Vagina (tissue), 2 donors: ENCODE measurements around the gene NFYB.

Experiments
- POLR2A ChIP-seq, 2 donors: fragments of 450-650 bp; IDR thresholded peaks; one replicate each; pipeline ENCODE4 v1.6.1; 2017; ENCODE audit warnings: antibody characterized with exemption in 2 of 2, mild to moderate bottlenecking in 2 of 2, moderate library complexity in 2 of 2
- POLR2AphosphoS5 ChIP-seq, 2 donors: sonication (generic); formaldehyde crosslinking; IDR thresholded peaks; one replicate each; pipeline ENCODE4 v1.9.0; 2017; ENCODE audit warnings: antibody characterized with exemption in 2 of 2, mild to moderate bottlenecking in 2 of 2, low read depth in 1 of 2; ENCODE audit not compliant: insufficient read depth in 1 of 2
- TF ChIP-seq, protein P1 (sequence below), 3 experiments: fragments of 450-650 bp in 2 of 3; fragments of 200-600 bp in 1 of 3; sonication (generic) in 1 of 3; IDR thresholded peaks; one replicate each; pipeline ENCODE4 v1.5.1; 2017 to 2019; ENCODE audit warnings: antibody characterized with exemption in 3 of 3, mild to moderate bottlenecking in 2 of 3, moderate library complexity in 2 of 3

GRCh38 chr12:104115587-104115975 is 22.4 kb downstream of the NFYB start:
- no peak for TF ChIP-seq POLR2AphosphoS5 (IDR thresholded peaks at IDR 0.05; ENCODE audit: insufficient read depth in 1 of 2, low read depth in 1 of 2)
- TF ChIP-seq, protein P1, sequence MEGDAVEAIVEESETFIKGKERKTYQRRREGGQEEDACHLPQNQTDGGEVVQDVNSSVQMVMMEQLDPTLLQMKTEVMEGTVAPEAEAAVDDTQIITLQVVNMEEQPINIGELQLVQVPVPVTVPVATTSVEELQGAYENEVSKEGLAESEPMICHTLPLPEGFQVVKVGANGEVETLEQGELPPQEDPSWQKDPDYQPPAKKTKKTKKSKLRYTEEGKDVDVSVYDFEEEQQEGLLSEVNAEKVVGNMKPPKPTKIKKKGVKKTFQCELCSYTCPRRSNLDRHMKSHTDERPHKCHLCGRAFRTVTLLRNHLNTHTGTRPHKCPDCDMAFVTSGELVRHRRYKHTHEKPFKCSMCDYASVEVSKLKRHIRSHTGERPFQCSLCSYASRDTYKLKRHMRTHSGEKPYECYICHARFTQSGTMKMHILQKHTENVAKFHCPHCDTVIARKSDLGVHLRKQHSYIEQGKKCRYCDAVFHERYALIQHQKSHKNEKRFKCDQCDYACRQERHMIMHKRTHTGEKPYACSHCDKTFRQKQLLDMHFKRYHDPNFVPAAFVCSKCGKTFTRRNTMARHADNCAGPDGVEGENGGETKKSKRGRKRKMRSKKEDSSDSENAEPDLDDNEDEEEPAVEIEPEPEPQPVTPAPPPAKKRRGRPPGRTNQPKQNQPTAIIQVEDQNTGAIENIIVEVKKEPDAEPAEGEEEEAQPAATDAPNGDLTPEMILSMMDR (IDR thresholded peaks at IDR 0.05): no peak
- TF ChIP-seq POLR2A (IDR thresholded peaks at IDR 0.05): no peak
